ENCODE data around the gene ASIC2.

ASIC2 gene

DNA sequence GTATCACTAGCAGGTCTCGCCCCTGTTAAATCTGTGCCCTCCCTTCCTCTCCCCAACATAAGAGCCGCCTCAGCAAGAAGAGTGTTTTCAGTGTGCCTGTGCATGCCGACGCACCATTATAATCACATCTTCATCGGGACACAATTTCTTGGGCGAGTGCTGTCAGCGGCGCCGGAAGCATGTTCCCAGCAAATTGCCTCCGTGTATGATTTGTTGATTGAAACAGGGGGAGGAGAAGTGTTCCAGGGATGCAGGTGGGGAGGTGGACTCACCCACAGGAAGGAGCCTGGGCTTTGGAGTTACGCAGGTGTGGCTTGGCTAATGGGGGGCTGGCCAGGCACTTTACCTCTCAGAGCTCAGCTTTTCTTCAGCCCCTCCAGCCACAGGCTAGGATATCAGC is 247.9 kb downstream of the ASIC2 start:
- no peak for DNase-seq (ENCODE audit: extremely low read depth, low read depth)
- TF ChIP-seq, protein P1, sequence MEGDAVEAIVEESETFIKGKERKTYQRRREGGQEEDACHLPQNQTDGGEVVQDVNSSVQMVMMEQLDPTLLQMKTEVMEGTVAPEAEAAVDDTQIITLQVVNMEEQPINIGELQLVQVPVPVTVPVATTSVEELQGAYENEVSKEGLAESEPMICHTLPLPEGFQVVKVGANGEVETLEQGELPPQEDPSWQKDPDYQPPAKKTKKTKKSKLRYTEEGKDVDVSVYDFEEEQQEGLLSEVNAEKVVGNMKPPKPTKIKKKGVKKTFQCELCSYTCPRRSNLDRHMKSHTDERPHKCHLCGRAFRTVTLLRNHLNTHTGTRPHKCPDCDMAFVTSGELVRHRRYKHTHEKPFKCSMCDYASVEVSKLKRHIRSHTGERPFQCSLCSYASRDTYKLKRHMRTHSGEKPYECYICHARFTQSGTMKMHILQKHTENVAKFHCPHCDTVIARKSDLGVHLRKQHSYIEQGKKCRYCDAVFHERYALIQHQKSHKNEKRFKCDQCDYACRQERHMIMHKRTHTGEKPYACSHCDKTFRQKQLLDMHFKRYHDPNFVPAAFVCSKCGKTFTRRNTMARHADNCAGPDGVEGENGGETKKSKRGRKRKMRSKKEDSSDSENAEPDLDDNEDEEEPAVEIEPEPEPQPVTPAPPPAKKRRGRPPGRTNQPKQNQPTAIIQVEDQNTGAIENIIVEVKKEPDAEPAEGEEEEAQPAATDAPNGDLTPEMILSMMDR (IDR thresholded peaks at IDR 0.05; ENCODE audit: low read depth, low read length, missing control alignments), result no peak

DNA sequence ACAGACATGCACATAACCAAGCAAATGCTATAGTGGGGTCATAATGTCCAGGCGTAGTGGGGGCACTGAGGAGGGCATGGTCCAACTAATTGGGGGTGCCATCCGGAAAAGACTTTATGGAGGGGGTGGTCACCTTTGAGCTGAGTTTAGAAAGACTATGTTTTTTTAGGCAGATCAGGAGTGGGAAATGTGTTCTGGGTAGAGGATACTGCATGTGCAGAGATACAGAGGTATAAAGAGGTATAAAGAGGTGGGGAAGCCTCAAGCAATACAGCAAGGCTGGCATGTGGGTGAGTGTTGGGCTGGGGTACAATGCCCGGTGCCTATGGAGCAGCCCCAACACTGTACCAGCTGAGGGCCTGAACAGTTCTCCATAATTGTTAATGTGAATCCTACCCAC is 248.3 kb downstream of the ASIC2 start:
- TF ChIP-seq, protein P1 (IDR thresholded peaks at IDR 0.05; ENCODE audit: low read depth, low read length, missing control alignments), result no peak
- no peak for DNase-seq (ENCODE audit: extremely low read depth, low read depth)
- no peak overlapping the region for H3K4me3 ChIP-seq (replicated peaks; ENCODE audit: low read depth, low read length)

More for the DNA sequence above, 247.9 kb downstream of the ASIC2 start:
- no peak overlapping the region for H3K4me3 ChIP-seq (replicated peaks; ENCODE audit: low read depth, low read length)

DNA sequence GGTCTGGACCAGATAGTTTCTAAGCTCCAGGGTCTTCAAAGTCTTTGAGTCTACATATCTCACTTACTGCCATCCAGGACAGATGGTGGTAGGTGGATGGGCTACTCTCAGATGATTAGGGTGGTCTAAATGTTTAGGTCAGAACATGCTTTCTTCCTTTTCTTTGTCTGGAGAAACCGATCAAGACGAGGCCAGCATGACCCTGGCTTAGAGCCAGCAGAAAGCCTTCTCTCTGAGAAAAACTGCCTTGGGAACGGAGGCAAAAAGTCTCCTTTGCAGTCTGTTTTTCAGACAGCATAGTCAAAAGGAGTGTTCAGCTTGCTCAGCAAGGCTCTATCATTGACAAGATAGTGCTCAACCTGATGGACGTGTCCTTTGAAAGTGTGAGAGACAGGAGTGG is 252.6 kb downstream of the ASIC2 start:
- TF ChIP-seq, protein P1 (IDR thresholded peaks at IDR 0.05; ENCODE audit: low read depth, low read length, missing control alignments), result no peak
- DNase-seq (ENCODE audit: extremely low read depth, low read depth), result no peak
- H3K4me3 ChIP-seq (replicated peaks; ENCODE audit: low read depth, low read length), result no peak overlapping the region

DNA sequence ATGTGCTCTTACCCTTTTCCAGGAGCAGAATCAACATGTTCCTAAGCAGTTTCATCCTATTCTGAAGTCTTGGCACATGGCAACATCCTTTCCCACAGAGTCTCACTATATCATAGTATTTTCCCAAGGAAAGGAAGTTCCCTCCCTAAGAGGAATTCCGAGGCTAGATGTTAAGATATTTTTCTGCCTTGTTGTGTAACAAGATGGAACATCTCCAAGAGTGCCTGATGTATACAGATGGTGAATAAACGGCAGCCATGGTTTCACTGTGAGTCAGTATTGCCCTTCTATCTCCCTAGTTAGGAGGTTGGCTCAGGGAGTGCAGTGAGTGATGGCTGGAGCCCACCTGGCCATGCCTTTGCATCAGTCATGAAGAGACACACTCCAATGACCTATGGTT is 253.2 kb downstream of the ASIC2 start:
- peak; percentile 42 for DNase-seq (ENCODE audit: extremely low read depth, low read depth)
- no peak overlapping the region for H3K4me3 ChIP-seq (replicated peaks; ENCODE audit: low read depth, low read length)
- TF ChIP-seq, protein P1 (IDR thresholded peaks at IDR 0.05; ENCODE audit: low read depth, low read length, missing control alignments), result no peak

DNA sequence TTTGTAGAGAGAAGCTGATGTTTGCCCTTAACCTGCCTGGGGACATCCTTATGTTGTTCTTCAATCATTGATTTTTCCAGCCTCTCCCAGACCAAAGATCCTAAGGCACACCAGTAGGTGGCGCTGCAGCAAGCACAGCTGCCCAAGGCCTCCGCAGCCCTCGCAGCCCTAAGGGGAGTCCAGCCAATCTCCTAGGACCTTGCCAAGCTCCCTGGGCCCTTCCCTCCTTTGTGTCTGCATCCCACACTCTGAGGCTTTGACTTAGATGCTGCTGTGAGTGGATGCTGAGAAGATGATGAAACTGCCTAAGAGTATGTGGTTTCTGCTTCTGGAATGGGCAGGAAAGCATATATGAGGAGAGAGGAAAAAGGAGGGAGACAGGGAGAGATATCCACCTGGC is 254.4 kb downstream of the ASIC2 start:
- H3K4me3 ChIP-seq (replicated peaks; ENCODE audit: low read depth, low read length), result no peak overlapping the region
- DNase-seq (ENCODE audit: extremely low read depth, low read depth), result no peak
- TF ChIP-seq, protein P1 (IDR thresholded peaks at IDR 0.05; ENCODE audit: low read depth, low read length, missing control alignments), result peak; percentile 77

DNA sequence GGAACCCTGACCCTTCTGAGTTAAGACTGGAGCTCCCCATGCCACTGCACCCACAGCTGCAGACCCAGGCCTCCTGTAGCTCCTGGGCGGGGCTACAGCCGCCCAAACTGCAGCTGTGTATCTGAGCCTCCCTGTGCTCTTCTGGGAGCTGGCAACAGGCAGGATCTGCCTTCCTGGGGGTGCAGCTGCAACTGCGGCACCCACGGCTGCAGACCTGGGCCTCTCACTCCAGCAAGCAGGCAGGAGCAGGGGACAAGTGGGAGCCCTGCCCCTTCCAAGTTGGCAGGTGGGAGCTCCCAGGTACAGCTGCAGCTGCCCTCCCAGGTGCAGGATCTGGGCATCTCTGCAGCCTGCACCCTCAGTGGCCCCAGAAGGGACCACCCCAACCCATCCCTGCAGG is 259.9 kb downstream of the ASIC2 start:
- no peak for DNase-seq (ENCODE audit: extremely low read depth, low read depth)
- TF ChIP-seq, protein P1 (IDR thresholded peaks at IDR 0.05; ENCODE audit: low read depth, low read length, missing control alignments), result no peak
- no peak overlapping the region for H3K4me3 ChIP-seq (replicated peaks; ENCODE audit: low read depth, low read length)

DNA sequence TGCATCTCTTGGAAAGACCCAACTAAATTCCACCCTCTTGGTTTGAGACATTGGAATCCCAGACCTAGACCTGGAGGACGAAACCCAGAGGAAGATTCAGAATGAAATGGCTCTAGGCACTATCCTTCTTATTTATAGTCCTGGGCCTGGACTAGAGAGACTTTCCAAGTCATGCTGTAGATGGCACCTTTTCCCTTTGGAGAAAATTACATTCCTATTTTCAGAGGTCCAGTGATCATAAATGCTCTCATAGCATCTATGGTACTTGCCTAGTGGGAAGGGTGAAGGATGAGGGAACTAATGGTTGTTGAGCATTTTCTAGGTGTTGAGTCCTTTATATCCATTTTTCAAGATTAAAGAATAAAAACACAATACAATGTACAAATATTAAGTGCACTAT is 264.3 kb downstream of the ASIC2 start:
- H3K4me3 ChIP-seq (replicated peaks; ENCODE audit: low read depth, low read length), result no peak overlapping the region
- DNase-seq (ENCODE audit: extremely low read depth, low read depth), result no peak
- TF ChIP-seq, protein P1 (IDR thresholded peaks at IDR 0.05; ENCODE audit: low read depth, low read length, missing control alignments), result no peak
